Inferior parietal cortex (tissue), 1 donor: ENCODE results near the gene FBF1.

Experiments used
- DNase-seq: peaks from one replicate; pipeline ENCODE4 v3.0.0-alpha.2; 2016; ENCODE audit errors: extremely low spot score

The FBF1 gene

GRCh38 chr17:75950421-75950820, 9.6 kb upstream of the FBF1 start:
- no peak for DNase-seq

- no peak for DNase-seq
These were observed 4.4 kb upstream of the FBF1 start for GRCh38 chr17:75945211-75945610.

- no peak for DNase-seq
These were observed 2.6 kb upstream of the FBF1 start for GRCh38 chr17:75943491-75943890.

- no peak for DNase-seq
These were observed 1.6 kb upstream of the FBF1 start for GRCh38 chr17:75942473-75942872.

GRCh38 chr17:75941442-75941819, 589 bp upstream of the FBF1 start:
- no peak for DNase-seq

GRCh38 chr17:75937652-75938051, 3.2 kb downstream of the FBF1 start:
- DNase-seq = no peak

- no peak for DNase-seq
These were observed 7.0 kb downstream of the FBF1 start for GRCh38 chr17:75933808-75934207.

- no peak for DNase-seq
These were observed 8.0 kb downstream of the FBF1 start for GRCh38 chr17:75932852-75933251.

GRCh38 chr17:75931062-75931461, 9.8 kb downstream of the FBF1 start:
- no peak for DNase-seq

- DNase-seq = no peak
These were observed 13.4 kb downstream of the FBF1 start for GRCh38 chr17:75927286-75927922.

- DNase-seq = no peak
These were observed 14.4 kb downstream of the FBF1 start for GRCh38 chr17:75926456-75926855.

GRCh38 chr17:75925912-75926311, 14.9 kb downstream of the FBF1 start:
- no peak for DNase-seq

- DNase-seq = no peak
These were observed 15.7 kb downstream of the FBF1 start for GRCh38 chr17:75925103-75925502.

GRCh38 chr17:75922963-75923874, 17.6 kb downstream of the FBF1 start:
- DNase-seq = no peak

GRCh38 chr17:75922173-75922961, 18.5 kb downstream of the FBF1 start:
- no peak for DNase-seq

- no peak for DNase-seq
These were observed 19.2 kb downstream of the FBF1 start for GRCh38 chr17:75921596-75921995.

- DNase-seq = no peak
These were observed 20.7 kb downstream of the FBF1 start for GRCh38 chr17:75920045-75920560.

GRCh38 chr17:75919611-75920010, 21.2 kb downstream of the FBF1 start:
- DNase-seq = no peak

GRCh38 chr17:75917917-75918445, 22.9 kb downstream of the FBF1 start:
- DNase-seq = no peak

- DNase-seq = no peak
These were observed 23.5 kb downstream of the FBF1 start for GRCh38 chr17:75917141-75917916.

- DNase-seq = no peak
These were observed 25.6 kb downstream of the FBF1 start for GRCh38 chr17:75915268-75915667.
